Measurements from ENCODE around the gene CD40. TPM values are rescaled to one million over a fixed set of nuclear protein-coding genes. Genes with fewer than 3 reads are reported as not detected.

The CD40 gene
- total and polyA plus RNA-seq, 2 donors (not counting 1 experiment from before 2014, with no cell fraction given) = 1.5 to 2.3 TPM

GRCh38 chr20:46081074-46081473, 37.0 kb upstream of the CD40 start:
- no peaks in the 10 kb centered on the region for H3K27me3 ChIP-seq (ENCODE audit: control insufficient read depth, insufficient read depth, low read length)
- peaks cover 5% of the 10 kb centered on the region for H3K36me3 ChIP-seq (ENCODE audit: control insufficient read depth, insufficient read depth, low read length)
- no peaks in the 10 kb centered on the region for H3K9me3 ChIP-seq (ENCODE audit: control insufficient read depth, insufficient read depth, low read depth, low read length)
- no peak overlapping the region for H3K9ac ChIP-seq (ENCODE audit: insufficient read depth, low read length)
- no peak overlapping the region for H3K4me3 ChIP-seq (replicated peaks in 1 of 4; ENCODE audit: control extremely low read depth in 1 of 4, insufficient read depth in 1 of 4, low read depth in 3 of 4, low read length in 4 of 4)
- peaks cover 14% of the 10 kb centered on the region for H4K20me1 ChIP-seq (ENCODE audit: control insufficient read depth, extremely low read depth, insufficient read depth, low read length)
- TF ChIP-seq CTCF (conservative IDR thresholded peaks at IDR 0.05 in 1 of 2, IDR thresholded peaks at IDR 0.05 in 1 of 2; ENCODE audit: low read depth in 1 of 2, low read length in 2 of 2) (no peak), EZH2 (IDR thresholded peaks at IDR 0.05; ENCODE audit: low read length, missing control alignments) (no peak)
- no peak overlapping the region for H3K4me2 ChIP-seq (ENCODE audit: extremely low read depth, insufficient read depth, low read length)
- H3K4me1 ChIP-seq (ENCODE audit: control insufficient read depth, extremely low read depth, insufficient read depth, low read length) = peaks cover 5% of the 10 kb centered on the region
- no peak overlapping the region for H3K27ac ChIP-seq (ENCODE audit: insufficient read depth, low read length)
- no peak for DNase-seq (ENCODE audit: low read depth in 2 of 2)
- H3K79me2 ChIP-seq (ENCODE audit: control insufficient read depth, insufficient read depth, low read length) = peaks cover 74% of the 10 kb centered on the region
- H2AFZ ChIP-seq (ENCODE audit: low read length) = no peak overlapping the region

- H3K4me2 ChIP-seq (ENCODE audit: extremely low read depth, insufficient read depth, low read length) = no peak overlapping the region
- H3K79me2 ChIP-seq (ENCODE audit: control insufficient read depth, insufficient read depth, low read length) = peaks cover 91% of the 10 kb centered on the region
- H4K20me1 ChIP-seq (ENCODE audit: control insufficient read depth, extremely low read depth, insufficient read depth, low read length) = peaks cover 14% of the 10 kb centered on the region
- H3K36me3 ChIP-seq (ENCODE audit: control insufficient read depth, insufficient read depth, low read length) = peaks cover 5% of the 10 kb centered on the region
- H3K4me3 ChIP-seq (replicated peaks in 1 of 4; ENCODE audit: control extremely low read depth in 1 of 4, insufficient read depth in 1 of 4, low read depth in 3 of 4, low read length in 4 of 4) = no peak overlapping the region
- peaks cover 5% of the 10 kb centered on the region for H3K4me1 ChIP-seq (ENCODE audit: control insufficient read depth, extremely low read depth, insufficient read depth, low read length)
- DNase-seq (ENCODE audit: low read depth in 2 of 2) = peak in 1 of 2 donors; percentile 51
- no peaks in the 10 kb centered on the region for H3K27me3 ChIP-seq (ENCODE audit: control insufficient read depth, insufficient read depth, low read length)
- H3K9me3 ChIP-seq (ENCODE audit: control insufficient read depth, insufficient read depth, low read depth, low read length) = no peaks in the 10 kb centered on the region
- H2AFZ ChIP-seq (ENCODE audit: low read length) = no peak overlapping the region
- no peak for TF ChIP-seq EZH2 (IDR thresholded peaks at IDR 0.05; ENCODE audit: low read length, missing control alignments)
- TF ChIP-seq CTCF (conservative IDR thresholded peaks at IDR 0.05 in 1 of 2, IDR thresholded peaks at IDR 0.05 in 1 of 2; ENCODE audit: low read depth in 1 of 2, low read length in 2 of 2) = no peak
- no peak overlapping the region for H3K27ac ChIP-seq (ENCODE audit: insufficient read depth, low read length)
- H3K9ac ChIP-seq (ENCODE audit: insufficient read depth, low read length) = no peak overlapping the region
Observed at GRCh38 chr20:46083101-46083500, 35.0 kb upstream of the CD40 start.

DNA sequence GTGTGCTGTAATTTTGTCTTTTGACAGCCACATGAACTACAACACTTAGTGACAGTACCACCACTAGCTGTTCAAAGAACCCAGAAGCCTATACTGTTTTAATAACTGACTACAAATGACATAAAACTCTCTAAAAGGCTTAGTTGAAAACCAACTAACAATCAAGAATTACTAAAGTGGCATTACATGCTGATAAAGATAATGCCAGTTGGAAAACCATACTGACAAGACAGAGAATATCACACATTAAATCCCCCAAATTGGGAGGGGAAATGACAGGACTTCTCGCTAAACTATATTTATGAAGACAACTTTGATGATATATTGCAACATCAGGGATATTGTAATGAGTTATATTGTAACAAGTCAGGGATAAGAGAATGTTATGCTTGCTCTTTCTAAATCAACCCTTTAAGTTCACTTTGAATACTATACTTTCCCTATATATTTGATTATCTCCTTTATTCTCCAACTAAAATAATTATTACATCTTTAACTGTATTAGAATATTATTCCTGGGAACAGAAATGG, 34.5 kb upstream of the CD40 start:
- no peak overlapping the region for H2AFZ ChIP-seq (ENCODE audit: low read length)
- H3K9me3 ChIP-seq (ENCODE audit: control insufficient read depth, insufficient read depth, low read depth, low read length) = no peaks in the 10 kb centered on the region
- TF ChIP-seq EZH2 (IDR thresholded peaks at IDR 0.05; ENCODE audit: low read length, missing control alignments) (no peak), CTCF (conservative IDR thresholded peaks at IDR 0.05 in 1 of 2, IDR thresholded peaks at IDR 0.05 in 1 of 2; ENCODE audit: low read depth in 1 of 2, low read length in 2 of 2) (no peak)
- H3K36me3 ChIP-seq (ENCODE audit: control insufficient read depth, insufficient read depth, low read length) = peaks cover 5% of the 10 kb centered on the region
- no peak overlapping the region for H3K4me3 ChIP-seq (replicated peaks in 1 of 4; ENCODE audit: control extremely low read depth in 1 of 4, insufficient read depth in 1 of 4, low read depth in 3 of 4, low read length in 4 of 4)
- H3K27me3 ChIP-seq (ENCODE audit: control insufficient read depth, insufficient read depth, low read length) = no peaks in the 10 kb centered on the region
- no peak for DNase-seq (ENCODE audit: low read depth in 2 of 2)
- H3K27ac ChIP-seq (ENCODE audit: insufficient read depth, low read length) = no peak overlapping the region
- H4K20me1 ChIP-seq (ENCODE audit: control insufficient read depth, extremely low read depth, insufficient read depth, low read length) = peaks cover 14% of the 10 kb centered on the region
- H3K79me2 ChIP-seq (ENCODE audit: control insufficient read depth, insufficient read depth, low read length) = peaks cover 94% of the 10 kb centered on the region
- peaks cover 5% of the 10 kb centered on the region for H3K4me1 ChIP-seq (ENCODE audit: control insufficient read depth, extremely low read depth, insufficient read depth, low read length)
- H3K9ac ChIP-seq (ENCODE audit: insufficient read depth, low read length) = no peak overlapping the region
- H3K4me2 ChIP-seq (ENCODE audit: extremely low read depth, insufficient read depth, low read length) = no peak overlapping the region
